IMR-90 (cell line): ENCODE data around the gene PIM1. TPM values are rescaled to one million over a fixed set of nuclear protein-coding genes. Genes with fewer than 3 reads are reported as not detected.

Experiments used
- ATAC-seq: fragments of 200-7000 bp; cut with Tn5 transposase; 2 replicates; pipeline ENCODE4 v1.9.1; 2020; ENCODE audit warnings: low read depth, mild to moderate bottlenecking, moderate library complexity
- BruUV-seq: library from RNA; stranded (reverse); fragments of 400-500 nt; replicated peaks from 2 replicates; lab custom pipeline; 2021; lab: Mats Ljungman, UMichigan
- CTCF ChIA-PET: fragments of 300-600 bp; formaldehyde crosslinking; extraction: SDS; loops from one replicate; lab custom pipeline; 2021; ENCODE audit warnings: antibody characterized with exemption; lab: Yijun Ruan, JAX
- POLR2A ChIA-PET: fragments of 300-600 bp; sonication (Branson Sonifier 250); formaldehyde crosslinking; loops from one replicate; lab custom pipeline; 2022; ENCODE audit warnings: antibody characterized with exemption; ENCODE audit not compliant: unreplicated experiment; lab: Charles Lee
- DNase-seq: peaks from one replicate; pipeline ENCODE4 v3.0.0; 2013
- H2AFZ ChIP-seq: replicated peaks from 2 replicates; pipeline ENCODE3; 2013; ENCODE audit warnings: low read length, mild to moderate bottlenecking; ENCODE audit not compliant: poor library complexity
- H2AK5ac ChIP-seq: 2 replicates; pipeline ENCODE4 v1.6.1; 2013; ENCODE audit warnings: low read depth, low read length, inconsistent platforms
- H2AK9ac ChIP-seq: replicated peaks from 2 replicates; pipeline ENCODE3; 2013; ENCODE audit warnings: mild to moderate bottlenecking, low read depth, low read length, moderate library complexity; ENCODE audit not compliant: poor library complexity
- H2BK120ac ChIP-seq: 2 replicates; pipeline ENCODE4 v1.6.1; 2013; ENCODE audit warnings: low read depth, low read length, inconsistent platforms
- H2BK15ac ChIP-seq: 3 replicates; pipeline ENCODE4 v1.6.1; 2013; ENCODE audit warnings: low read depth, low read length, inconsistent platforms
- H2BK20ac ChIP-seq: 2 replicates; pipeline ENCODE4 v1.6.1; 2013; ENCODE audit warnings: low read depth, mild to moderate bottlenecking, inconsistent platforms, low read length, moderate library complexity
- H2BK5ac ChIP-seq: 2 replicates; pipeline ENCODE4 v1.6.1; 2013; ENCODE audit warnings: mild to moderate bottlenecking, low read depth, low read length, inconsistent platforms; ENCODE audit not compliant: poor library complexity, severe bottlenecking
- H3K14ac ChIP-seq: replicated peaks from 2 replicates; pipeline ENCODE4 v1.6.1; 2013; ENCODE audit warnings: low read depth, low read length, inconsistent platforms
- H3K18ac ChIP-seq: 2 replicates; pipeline ENCODE4 v1.6.1; 2013; ENCODE audit warnings: low read depth, low read length, control low read depth
- H3K23ac ChIP-seq: 2 replicates; pipeline ENCODE4 v1.6.1; 2013; ENCODE audit warnings: low read depth, low read length, inconsistent platforms
- H3K27ac ChIP-seq: 2 replicates; pipeline ENCODE4 v1.5.1; 2013; ENCODE audit warnings: mild to moderate bottlenecking, control low read depth, low read length; ENCODE audit not compliant: insufficient read depth
- H3K27me3 ChIP-seq: 2 replicates; pipeline ENCODE4 v1.6.1; 2013; ENCODE audit warnings: low read length; ENCODE audit not compliant: control insufficient read depth, insufficient read depth
- H3K36me3 ChIP-seq: 2 replicates; pipeline ENCODE4 v1.6.1; 2013; ENCODE audit warnings: low read length, mixed read lengths; ENCODE audit not compliant: control insufficient read depth, insufficient read depth
- H3K4ac ChIP-seq: 2 replicates; pipeline ENCODE4 v1.6.1; 2013; ENCODE audit warnings: low read depth, low read length, inconsistent platforms
- H3K4me1 ChIP-seq: 2 replicates; pipeline ENCODE4 v1.6.1; 2013; ENCODE audit warnings: low read length, mixed read lengths; ENCODE audit not compliant: control insufficient read depth, insufficient read depth
- H3K4me2 ChIP-seq: 2 replicates; pipeline ENCODE4 v1.6.1; 2013; ENCODE audit warnings: low read depth, mild to moderate bottlenecking, control low read depth, low read length, moderate library complexity
- H3K4me3 ChIP-seq: 2 replicates; pipeline ENCODE4 v1.5.1; 2013; ENCODE audit warnings: low read depth, mild to moderate bottlenecking, control low read depth, low read length, moderate library complexity; ENCODE audit not compliant: insufficient read depth
- H3K56ac ChIP-seq: 2 replicates; pipeline ENCODE4 v1.6.1; 2013; ENCODE audit warnings: low read length, inconsistent platforms; ENCODE audit not compliant: insufficient read depth; ENCODE audit errors: extremely low read depth
- H3K79me1 ChIP-seq, 2 experiments: 2 replicates each; pipeline ENCODE4 v1.6.1; 2013; ENCODE audit warnings: low read length in 2 of 2, inconsistent platforms in 1 of 2, low read depth in 1 of 2
- H3K9ac ChIP-seq: 2 replicates; pipeline ENCODE4 v1.6.1; 2013; ENCODE audit warnings: low read depth, low read length, control low read depth
- H3K9me1 ChIP-seq: 2 replicates; pipeline ENCODE4 v1.6.1; 2013; ENCODE audit warnings: low read length, inconsistent platforms; ENCODE audit not compliant: insufficient read depth
- H3K9me3 ChIP-seq: 2 replicates; pipeline ENCODE4 v1.6.1; 2013; ENCODE audit warnings: low read length; ENCODE audit not compliant: control insufficient read depth, insufficient read depth
- H4K20me1 ChIP-seq: 2 replicates; pipeline ENCODE4 v1.6.1; 2013; ENCODE audit warnings: low read length, inconsistent platforms; ENCODE audit not compliant: insufficient read depth
- H4K5ac ChIP-seq: 2 replicates; pipeline ENCODE4 v1.6.1; 2013; ENCODE audit warnings: mild to moderate bottlenecking, low read depth, low read length, control low read depth
- H4K8ac ChIP-seq, 2 experiments: 2 replicates each; pipeline ENCODE4 v1.6.1; 2013; ENCODE audit warnings: low read depth in 2 of 2, low read length in 2 of 2, control low read depth in 1 of 2, inconsistent platforms in 1 of 2
- H4K91ac ChIP-seq: 2 replicates; pipeline ENCODE4 v1.6.1; 2013; ENCODE audit warnings: low read depth, low read length, inconsistent platforms; ENCODE audit not compliant: insufficient read depth
- BHLHE40 ChIP-seq: fragments of 150-350 bp; IDR thresholded peaks from 2 replicates; pipeline ENCODE4 v1.6.1; 2016; ENCODE audit warnings: mild to moderate bottlenecking, low read depth, low read length
- CEBPB ChIP-seq: IDR thresholded peaks from 2 replicates; pipeline ENCODE4 v1.6.1; 2012; ENCODE audit warnings: low read depth, low read length, improper control_type of control experiment
- CTCF ChIP-seq: conservative IDR thresholded peaks from 2 replicates; pipeline ENCODE4 v1.5.1; 2012; ENCODE audit warnings: mild to moderate bottlenecking, low read depth, low read length, improper control_type of control experiment
- ELK1 ChIP-seq: fragments of 150-350 bp; IDR thresholded peaks from 2 replicates; pipeline ENCODE4 v1.6.1; 2016; ENCODE audit warnings: low read depth, mild to moderate bottlenecking, low read length, moderate library complexity, borderline replicate concordance
- FOS ChIP-seq: fragments of 150-350 bp; IDR thresholded peaks from 2 replicates; pipeline ENCODE4 v1.6.1; 2016; ENCODE audit warnings: low read depth, low read length
- MAFK ChIP-seq: IDR thresholded peaks from 2 replicates; pipeline ENCODE4 v1.6.1; 2012; ENCODE audit warnings: low read depth, low read length, improper control_type of control experiment
- NFE2L2 ChIP-seq: fragments of 150-350 bp; IDR thresholded peaks from 2 replicates; pipeline ENCODE4 v1.6.1; 2016; ENCODE audit warnings: low read depth, mild to moderate bottlenecking, low read length
- POLR2A ChIP-seq: IDR thresholded peaks from 2 replicates; pipeline ENCODE4 v1.6.1; 2012; ENCODE audit warnings: mild to moderate bottlenecking, low read depth, low read length
- RAD21 ChIP-seq: IDR thresholded peaks from 2 replicates; pipeline ENCODE4 v1.6.1; 2012; ENCODE audit warnings: low read length, improper control_type of control experiment
- RCOR1 ChIP-seq: IDR thresholded peaks from 2 replicates; pipeline ENCODE4 v1.6.1; 2012; ENCODE audit warnings: mild to moderate bottlenecking, low read length, improper control_type of control experiment; ENCODE audit not compliant: insufficient replicate concordance
- RFX5 ChIP-seq: IDR thresholded peaks from 2 replicates; pipeline ENCODE4 v1.8.0; 2012; ENCODE audit warnings: low read depth, mild to moderate bottlenecking, low read length, moderate library complexity
- SMC3 ChIP-seq: fragments of 150-350 bp; IDR thresholded peaks from 2 replicates; pipeline ENCODE4 v1.6.1; 2016; ENCODE audit warnings: low read depth, mild to moderate bottlenecking, antibody characterized with exemption, low read length, moderate library complexity
- USF2 ChIP-seq: fragments of 150-350 bp; IDR thresholded peaks from 2 replicates; pipeline ENCODE4 v1.6.1; 2017; ENCODE audit warnings: mild to moderate bottlenecking, antibody characterized with exemption, low read length, low read depth
- dilution Hi-C: fragments of 300-500 bp; cut with HindIII; formaldehyde crosslinking; loops from one replicate; pipeline ENCODE4 v1.14.3; 2018; ENCODE audit warnings: low sequenced_read_pairs; ENCODE audit not compliant: unreplicated experiment
- in situ Hi-C: fragments of 300-500 bp; cut with MboI; formaldehyde crosslinking; loops from 3 replicates; pipeline ENCODE4 v1.14.3; 2019; ENCODE audit warnings: low sequenced_read_pairs, inconsistent platforms, mixed read lengths
- intact Hi-C: fragments of 100-400 bp; cut with micrococcal nuclease; formaldehyde crosslinking; loops from 2 replicates; pipeline ENCODE4 v1.10.0; 2022
- polyA plus RNA-seq, 3 experiments: library from polyadenylated mRNA; depleted of rRNA; stranded (reverse); fragments of >200 nt; gene quantifications; 2 replicates each; pipeline ENCODE4 v1.2.3, GENCODE V29; 2012; ENCODE audit warnings: low replicate concordance in 1 of 3
- total RNA-seq: library from RNA; depleted of rRNA; stranded (reverse); fragments of >200 nt; gene quantifications from 2 replicates; pipeline ENCODE4 v1.2.3, GENCODE V29; 2012

Gene PIM1
- total and polyA plus RNA-seq, 2 of the 4 experiments (the other 2 are of a cell fraction): 7.2 to 18.5 TPM

- TF ChIP-seq RFX5: no peak
- no peak for TF ChIP-seq NFE2L2
- TF ChIP-seq POLR2A: no peak
Measured at GRCh38 chr6:37131104-37131959, 38.6 kb upstream of the PIM1 start (continued).

GRCh38 chr6:37131960-37132253 is 38.0 kb upstream of the PIM1 start:
- H3K79me1 ChIP-seq: peaks cover 0 to 2% of the 10 kb centered on the region in 2 experiments; a peak in 2 of 4 replicates
- intact Hi-C loops: no loop called here
- H3K27me3 ChIP-seq: no peaks in the 10 kb centered on the region
- H2AK5ac ChIP-seq: peak overlapping the region; percentile 47
- CTCF ChIA-PET: interaction anchor here (1.9 kb wide), 1 partner anchor 73 kb away, joined by 6 read pairs; no protein-coding TSS in a partner anchor
- no peak overlapping the region for H3K4me2 ChIP-seq
- DNase-seq (no peak), ATAC-seq (no peak)
- H2BK120ac ChIP-seq: peak overlapping the region; percentile 64; the same call in 1 of the 2 replicates
- H3K18ac ChIP-seq: no peak overlapping the region; the same call in 1 of the 2 replicates
- POLR2A ChIA-PET: no interaction called here
- H4K5ac ChIP-seq: no peak overlapping the region; the same call in 1 of the 2 replicates
- no peak overlapping the region for H3K23ac ChIP-seq
- no peak overlapping the region for H3K56ac ChIP-seq
- peak overlapping the region; percentile 78; the same call in 1 of the 2 replicates for H3K14ac ChIP-seq
- no peak overlapping the region for H2BK5ac ChIP-seq
- peak overlapping the region; percentile 81; the same call in 2 of the 3 replicates for H2BK15ac ChIP-seq
- H3K4me1 ChIP-seq: peaks cover 29% of the 10 kb centered on the region
- peak overlapping the region; percentile 72 for H3K4ac ChIP-seq
- no peaks in the 10 kb centered on the region for H3K36me3 ChIP-seq
- dilution Hi-C loops: no loop called here
- peak overlapping the region in 1 of 2 experiments; percentile 66; a peak in 1 of 4 replicates for H4K8ac ChIP-seq
- no peak overlapping the region for H3K9ac ChIP-seq
- no TSS peak for BruUV-seq
- in situ Hi-C loops: no loop called here
- peaks cover 14% of the 10 kb centered on the region for H3K9me1 ChIP-seq
- H4K20me1 ChIP-seq: peaks cover 4% of the 10 kb centered on the region; the same call in 1 of the 2 replicates
- H2AK9ac ChIP-seq: no peak overlapping the region
- no peak overlapping the region for H2BK20ac ChIP-seq
- no peak overlapping the region for H4K91ac ChIP-seq
- no peaks in the 10 kb centered on the region for H3K9me3 ChIP-seq
- no peak overlapping the region for H3K4me3 ChIP-seq
- no peak overlapping the region for H2AFZ ChIP-seq
- no peak overlapping the region for H3K27ac ChIP-seq
- TF ChIP-seq USF2 (no peak), RAD21 (no peak), RCOR1 (no peak), RFX5 (no peak), ELK1 (no peak), CEBPB (no peak), FOS (no peak), CTCF (no peak), POLR2A (no peak), MAFK (no peak), BHLHE40 (no peak), SMC3 (no peak)
